NCI-H446 treated with DMSO at 0.1 percent for 48 hours (cell line): Measurements from ENCODE around the gene ISM1.

Experiments used
- DNase-seq: peaks from one replicate; lab custom pipeline; 2025; lab: John Stamatoyannopoulos, UW

The ISM1 gene

GRCh38 chr20:13256606-13257005 is 35.5 kb downstream of the ISM1 start:
- DNase-seq: no peak

DNA sequence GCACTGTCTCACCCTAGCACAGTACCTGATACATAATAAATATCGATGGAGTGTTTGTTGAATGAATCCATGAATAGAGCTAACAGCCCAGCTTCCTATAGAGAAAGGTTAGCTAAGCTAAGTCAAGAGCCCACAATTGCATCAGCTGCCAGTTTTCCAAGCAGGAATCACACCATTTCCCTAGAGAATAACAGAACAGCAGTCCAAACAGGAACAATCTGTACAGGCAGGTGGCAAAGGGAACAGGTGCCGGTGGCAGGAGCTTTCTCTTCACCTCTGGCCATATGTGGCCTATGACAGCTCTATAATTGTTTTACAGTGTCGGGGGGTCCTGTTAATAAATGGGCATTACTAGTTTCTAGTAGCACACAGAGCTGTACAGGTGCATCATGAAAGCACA is 38.8 kb downstream of the ISM1 start:
- no peak for DNase-seq

GRCh38 chr20:13260650-13261279 is 39.7 kb downstream of the ISM1 start:
- no peak for DNase-seq

DNA sequence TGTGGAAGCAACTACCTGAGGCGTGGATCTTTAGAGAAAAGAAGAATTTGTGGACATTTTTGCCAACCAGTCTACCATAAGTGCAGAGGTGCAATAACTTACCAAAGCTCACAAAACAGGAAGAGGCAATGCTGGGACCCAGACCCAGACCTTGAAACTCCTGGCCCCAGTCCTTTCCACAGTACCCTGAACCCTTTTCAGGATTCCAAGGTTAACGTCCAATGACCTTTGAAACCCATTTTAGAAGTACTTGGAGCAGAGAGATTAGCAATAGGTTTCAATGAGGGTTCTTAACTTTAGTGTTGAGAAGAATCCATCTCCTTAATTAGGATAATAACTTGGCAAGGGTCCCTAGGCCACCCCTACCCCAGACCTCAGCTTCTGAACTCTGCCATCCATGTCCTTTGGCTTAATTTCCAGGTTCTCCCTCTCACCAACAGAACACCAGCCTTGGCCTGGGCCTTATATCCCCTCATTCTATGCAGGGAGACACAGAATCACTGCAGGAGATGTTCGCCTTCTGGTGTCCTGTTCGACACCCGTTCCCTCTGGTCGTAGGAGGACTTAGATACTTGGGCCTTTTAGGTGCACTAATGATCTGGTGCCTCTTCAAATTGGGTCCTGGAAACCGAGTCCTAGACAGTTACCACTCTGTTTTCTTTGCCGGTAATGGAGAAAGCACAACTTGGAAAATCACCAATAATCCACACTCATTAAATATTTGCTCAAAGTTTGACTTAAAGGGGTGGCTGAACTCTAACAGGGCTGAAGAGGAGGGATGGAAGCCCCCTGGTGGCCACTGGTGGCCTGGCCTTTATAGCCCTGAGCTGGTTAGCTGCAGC is 40.6 kb downstream of the ISM1 start:
- DNase-seq: no peak

DNA sequence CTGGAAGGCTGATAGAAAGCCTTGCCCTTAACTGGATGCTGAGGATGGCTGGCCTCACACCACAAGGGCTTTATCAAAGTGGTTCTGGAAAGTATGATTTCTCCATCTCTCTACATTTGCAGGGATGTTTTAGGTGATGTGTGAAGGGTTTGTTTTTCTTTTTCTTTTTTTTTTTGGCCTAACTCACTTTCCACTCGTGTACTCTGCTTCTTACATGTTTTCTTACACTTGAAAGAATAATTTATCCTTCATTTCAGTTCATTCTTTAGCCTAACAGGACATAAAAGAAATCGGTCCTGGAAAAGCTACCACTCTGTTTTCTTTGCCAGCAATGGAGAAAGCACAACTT is 41.2 kb downstream of the ISM1 start:
- no peak for DNase-seq

- no peak for DNase-seq
Measured at GRCh38 chr20:13262671-13263360, 41.7 kb downstream of the ISM1 start.

DNA sequence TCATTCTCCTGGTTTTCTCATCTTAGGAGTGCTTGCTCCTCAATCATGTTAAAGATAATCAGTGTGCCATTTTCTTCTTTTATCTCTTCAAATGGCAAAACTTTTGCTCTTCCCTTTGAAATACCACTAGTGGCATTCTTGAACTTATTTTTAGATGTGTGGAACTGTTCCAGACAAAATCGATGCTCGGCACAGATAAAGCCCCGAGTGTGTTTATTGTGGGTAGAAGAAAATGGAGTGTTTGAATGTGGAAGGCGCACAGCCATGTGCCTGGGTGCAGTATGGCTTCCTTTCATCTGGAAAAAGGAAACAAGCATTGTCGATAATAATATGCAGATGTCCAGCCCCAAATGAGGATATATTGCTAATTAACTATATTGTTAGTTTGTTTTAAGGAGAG is 42.4 kb downstream of the ISM1 start:
- no peak for DNase-seq

GRCh38 chr20:13264907-13265306 is 43.8 kb downstream of the ISM1 start:
- no peak for DNase-seq

- DNase-seq: no peak
Measured at GRCh38 chr20:13265941-13266340, 44.9 kb downstream of the ISM1 start.

- no peak for DNase-seq
Measured at GRCh38 chr20:13267231-13267630, 46.2 kb downstream of the ISM1 start.

DNA sequence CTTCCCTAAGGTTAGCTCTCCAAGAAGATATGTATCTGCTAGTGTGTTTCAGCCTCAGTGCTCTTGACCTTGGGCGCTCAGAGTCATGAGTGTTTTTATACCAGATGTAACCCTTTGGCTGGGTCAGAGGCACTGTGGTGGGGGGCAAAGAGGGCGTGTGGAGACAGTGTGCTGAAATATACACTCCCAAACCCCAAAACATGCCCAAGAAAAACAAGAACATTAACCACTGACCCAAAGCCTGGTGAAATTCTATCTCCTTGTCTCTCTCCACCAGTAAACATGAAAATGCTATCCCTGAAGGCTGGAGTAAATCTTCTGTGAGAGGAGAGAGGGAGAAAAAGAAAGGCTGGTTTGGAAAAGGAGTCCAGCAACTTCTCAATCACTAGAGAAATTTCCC is 47.9 kb downstream of the ISM1 start:
- DNase-seq: no peak

GRCh38 chr20:13270211-13270610 is 49.1 kb downstream of the ISM1 start:
- DNase-seq: no peak

DNA sequence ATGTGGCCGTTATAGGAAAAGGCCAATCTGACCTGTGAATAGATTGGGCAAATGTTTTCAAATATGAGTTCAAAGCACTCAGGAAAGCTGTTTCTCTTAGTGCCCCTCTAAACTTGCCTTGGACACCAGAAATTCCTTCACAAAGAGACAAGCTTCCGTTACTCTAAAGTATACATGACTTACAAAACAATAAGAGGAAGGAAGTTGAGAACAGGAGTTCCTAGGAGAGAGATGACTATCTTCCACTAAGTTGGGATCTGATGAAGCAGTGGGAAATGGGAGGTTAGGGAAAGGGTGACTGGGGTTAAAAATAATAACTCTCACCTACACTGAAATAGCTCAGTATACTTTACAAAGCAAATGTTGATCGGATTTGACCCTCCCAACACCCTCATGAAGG is 50.0 kb downstream of the ISM1 start:
- no peak for DNase-seq

- DNase-seq: no peak
Measured at GRCh38 chr20:13271977-13272975, 51.2 kb downstream of the ISM1 start.

DNA sequence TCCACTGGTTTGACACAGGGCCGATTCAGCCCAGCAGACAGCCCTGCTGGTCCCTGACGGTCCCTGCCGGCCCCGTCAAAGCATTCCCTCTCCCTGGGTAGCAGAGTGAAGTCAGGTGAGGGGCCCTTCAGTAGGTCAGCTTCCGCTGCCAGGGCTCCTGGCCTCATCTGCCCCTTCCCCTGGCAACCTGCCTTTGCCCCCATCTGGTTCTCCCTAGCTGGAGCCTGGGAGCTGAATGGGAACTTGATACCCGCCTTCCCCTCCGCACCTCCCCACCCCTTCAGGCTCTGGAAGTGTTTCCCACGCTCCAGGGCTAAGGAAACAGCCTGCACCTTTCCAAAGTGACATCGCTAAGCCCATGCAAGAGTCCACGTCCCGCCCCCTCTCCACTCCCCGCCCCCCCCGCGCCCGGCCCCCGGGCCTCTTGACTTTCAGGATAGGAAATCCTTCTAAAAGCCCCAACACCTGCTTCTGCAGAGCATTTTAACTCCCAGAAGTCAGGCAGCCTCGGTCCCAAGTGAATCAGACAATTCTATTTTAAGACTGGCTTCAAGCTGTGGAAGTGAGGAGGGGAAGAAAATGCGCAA is 53.3 kb downstream of the ISM1 start:
- no peak for DNase-seq

GRCh38 chr20:13276945-13277541 is 56.0 kb downstream of the ISM1 start:
- no peak for DNase-seq

GRCh38 chr20:13277663-13278295 is 56.7 kb downstream of the ISM1 start:
- no peak for DNase-seq

DNA sequence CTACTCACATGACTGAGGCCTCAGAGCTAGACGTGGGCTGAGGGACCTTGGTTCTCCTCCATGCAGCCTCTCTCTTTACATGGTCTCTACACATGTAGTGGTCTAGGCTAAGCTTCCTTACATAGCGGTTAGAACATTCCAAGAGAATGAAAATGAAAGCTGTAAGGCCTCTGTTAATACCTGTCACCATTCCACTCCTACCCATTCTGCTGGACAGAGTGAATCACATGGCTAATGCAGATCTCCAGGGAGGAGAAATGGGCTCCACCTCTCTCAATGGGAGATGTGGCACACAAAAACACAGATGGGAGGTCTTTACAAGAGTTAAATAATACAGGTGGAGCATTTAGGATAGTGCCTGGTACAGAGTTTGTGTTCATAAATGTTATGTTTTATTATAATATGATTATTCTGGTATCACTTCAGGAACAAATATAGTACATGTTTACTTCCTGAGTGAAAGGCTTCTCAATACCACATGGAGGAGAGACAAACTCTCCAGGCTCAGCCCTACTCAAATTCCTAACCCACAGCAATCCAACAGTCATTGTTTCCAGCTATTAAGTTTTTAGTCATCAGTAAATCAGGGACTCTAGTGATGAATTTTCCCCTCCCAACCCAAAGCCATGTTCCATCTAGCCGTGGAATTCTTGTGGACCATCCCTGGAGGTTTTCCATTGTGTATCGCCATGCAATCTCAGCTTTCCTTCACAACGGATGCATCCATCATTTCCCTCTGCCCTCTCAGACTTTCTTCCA is 57.9 kb downstream of the ISM1 start:
- no peak for DNase-seq

GRCh38 chr20:13280609-13281324 is 59.7 kb downstream of the ISM1 start:
- DNase-seq: no peak
